Neural cell (in vitro differentiated cells): ENCODE data around the gene MSI1. TPM values are rescaled to one million over a fixed set of nuclear protein-coding genes. Genes with fewer than 3 reads are reported as not detected.

Experiments used
- H2AFZ ChIP-seq: fragments of 200-600, 300-800 bp; sonication (generic), shearing (Covaris generic); 2 replicates; pipeline ENCODE4 v1.6.0; 2014; ENCODE audit warnings: low read depth, mild to moderate bottlenecking, antibody characterized with exemption, low read length, moderate library complexity
- H3F3A ChIP-seq: fragments of 200-600 bp; shearing (Covaris generic); 2 replicates; pipeline ENCODE4 v1.6.1; 2016; ENCODE audit warnings: mild to moderate bottlenecking, moderate library complexity, mixed read lengths, antibody characterized with exemption, low read length; ENCODE audit not compliant: insufficient read depth, poor library complexity, severe bottlenecking
- H3K27ac ChIP-seq: fragments of 200-600, 300-800 bp; sonication (generic), shearing (Covaris generic); 2 replicates; pipeline ENCODE4 v1.5.1; 2014; ENCODE audit warnings: mild to moderate bottlenecking, low read length, moderate library complexity
- H3K27me3 ChIP-seq: fragments of 300-800, 200-600 bp; sonication (generic), shearing (Covaris generic); 2 replicates; pipeline ENCODE4 v1.6.0; 2014; ENCODE audit warnings: mild to moderate bottlenecking, low read depth, low read length, moderate library complexity; ENCODE audit not compliant: insufficient read depth
- H3K36me3 ChIP-seq: fragments of 300-800, 200-600 bp; sonication (generic), shearing (Covaris generic); 2 replicates; pipeline ENCODE4 v1.5.1; 2014; ENCODE audit warnings: mild to moderate bottlenecking, antibody characterized with exemption, low read length, moderate library complexity; ENCODE audit not compliant: insufficient read depth
- H3K4me2 ChIP-seq: fragments of 300-800, 200-600 bp; sonication (generic), shearing (Covaris generic); 2 replicates; pipeline ENCODE4 v1.6.0; 2014; ENCODE audit warnings: mild to moderate bottlenecking, low read length
- H3K4me3 ChIP-seq: fragments of 300-800, 200-600 bp; sonication (generic), shearing (Covaris generic); 2 replicates; pipeline ENCODE4 v1.5.1; 2014; ENCODE audit warnings: mild to moderate bottlenecking, low read length, moderate library complexity
- H3K79me2 ChIP-seq: fragments of 200-600 bp; shearing (Covaris generic); replicated peaks from 2 replicates; pipeline ENCODE4 v1.6.0; 2014; ENCODE audit warnings: mild to moderate bottlenecking, low read length, moderate library complexity; ENCODE audit not compliant: insufficient read depth
- H3K9ac ChIP-seq: fragments of 300-800, 200-600 bp; sonication (generic), shearing (Covaris generic); 2 replicates; pipeline ENCODE4 v1.6.1; 2016; ENCODE audit warnings: mild to moderate bottlenecking, low read length, mixed read lengths
- H3K9me2 ChIP-seq: fragments of 200-600 bp; shearing (Covaris generic); 2 replicates; pipeline ENCODE4 v1.6.1; 2016; ENCODE audit warnings: mild to moderate bottlenecking, low read length, mixed read lengths; ENCODE audit not compliant: insufficient read depth
- H3K9me3 ChIP-seq: fragments of 200-600, 300-800 bp; sonication (generic), shearing (Covaris generic); 2 replicates; pipeline ENCODE4 v1.6.1; 2016; ENCODE audit warnings: mild to moderate bottlenecking, mixed run types, low read length, moderate library complexity, mixed read lengths
- H4K20me1 ChIP-seq: fragments of 200-600 bp; shearing (Covaris generic); 2 replicates; pipeline ENCODE4 v1.6.1; 2016; ENCODE audit warnings: mild to moderate bottlenecking, mixed run types; ENCODE audit not compliant: insufficient read depth
- EP300 ChIP-seq: fragments of 450-650 bp; conservative IDR thresholded peaks from 2 replicates; pipeline ENCODE4 v1.6.1; 2014; ENCODE audit warnings: antibody characterized with exemption, mild to moderate bottlenecking, moderate library complexity; ENCODE audit not compliant: poor library complexity, severe bottlenecking
- EZH2 ChIP-seq: fragments of 200-600, 300-800 bp; shearing (Covaris generic), sonication (generic); IDR thresholded peaks from 2 replicates; pipeline ENCODE4 v1.6.1; 2014; ENCODE audit warnings: antibody characterized with exemption, low read length, borderline replicate concordance, mild to moderate bottlenecking; ENCODE audit not compliant: insufficient read depth, poor library complexity, severe bottlenecking
- MXI1 ChIP-seq: fragments of 450-650 bp; conservative IDR thresholded peaks from 2 replicates; pipeline ENCODE4 v1.6.1; 2014; ENCODE audit warnings: antibody characterized with exemption, mild to moderate bottlenecking; ENCODE audit not compliant: poor library complexity, severe bottlenecking
- POLR2AphosphoS5 ChIP-seq: IDR thresholded peaks from 2 replicates; pipeline ENCODE4 v1.6.1; 2012
- RAD21 ChIP-seq: fragments of 450-650 bp; conservative IDR thresholded peaks from 2 replicates; pipeline ENCODE4 v1.6.1; 2014; ENCODE audit warnings: antibody characterized with exemption, mild to moderate bottlenecking, moderate library complexity
- SMC3 ChIP-seq: fragments of 450-650 bp; conservative IDR thresholded peaks from 2 replicates; pipeline ENCODE4 v1.6.1; 2014; ENCODE audit warnings: antibody characterized with exemption, mild to moderate bottlenecking, moderate library complexity; ENCODE audit not compliant: poor library complexity
- TAF1 ChIP-seq: IDR thresholded peaks from 2 replicates; pipeline ENCODE4 v1.6.1; 2012; ENCODE audit warnings: low read depth
- polyA plus RNA-seq: library from polyadenylated mRNA; depleted of rRNA; stranded (reverse); fragments of >200 nt; gene quantifications from 2 replicates; pipeline ENCODE4 v1.2.3, GENCODE V29; 2014
- TF ChIP-seq, protein P1 (sequence below): fragments of 450-650 bp; IDR thresholded peaks from 2 replicates; pipeline ENCODE4 v1.5.1; 2014; ENCODE audit warnings: antibody characterized with exemption, mild to moderate bottlenecking, moderate library complexity; ENCODE audit not compliant: poor library complexity, severe bottlenecking
- TF ChIP-seq, protein P2 (sequence below): IDR thresholded peaks from 2 replicates; pipeline ENCODE4 v1.6.1; 2012; ENCODE audit warnings: borderline replicate concordance

Gene MSI1
- polyA plus RNA-seq, 1 donor from 2014 or later, result 7.5 TPM

DNA sequence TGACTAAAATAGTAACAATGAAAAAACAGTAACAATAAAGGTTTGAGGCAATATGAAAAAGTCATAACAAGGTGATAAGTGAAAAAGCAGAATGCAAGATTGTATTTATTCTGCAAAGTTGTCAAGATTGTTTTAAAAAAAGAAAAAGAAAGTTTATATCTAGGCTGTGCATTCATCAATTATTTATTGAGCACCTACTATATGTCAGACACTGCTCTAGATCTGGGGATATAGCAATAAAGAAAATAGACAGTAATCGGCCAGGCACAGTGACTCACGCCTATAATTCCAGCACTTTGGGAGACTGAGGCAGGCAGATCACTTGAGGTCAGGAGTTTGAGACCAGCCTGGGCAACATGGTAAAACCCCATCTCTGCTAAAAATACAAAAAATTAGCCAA, 45.2 kb downstream of the MSI1 start:
- Histone ChIP-seq H3K9me3 (no peaks in the 10 kb centered on the region), H4K20me1 (no peaks in the 10 kb centered on the region), H2AFZ (no peak overlapping the region), H3K4me2 (no peak overlapping the region), H3K9ac (no peak overlapping the region), H3K36me3 (no peaks in the 10 kb centered on the region), H3K9me2 (no peaks in the 10 kb centered on the region), H3K79me2 (no peaks in the 10 kb centered on the region), H3K4me3 (no peak overlapping the region), H3F3A (no peaks in the 10 kb centered on the region), H3K27ac (no peak overlapping the region), H3K27me3 (no peaks in the 10 kb centered on the region)
- TF ChIP-seq TAF1 (no peak), EZH2 (no peak), MXI1 (no peak), EP300 (no peak), SMC3 (no peak), RAD21 (no peak), POLR2AphosphoS5 (no peak)
- TF ChIP-seq, protein P1, sequence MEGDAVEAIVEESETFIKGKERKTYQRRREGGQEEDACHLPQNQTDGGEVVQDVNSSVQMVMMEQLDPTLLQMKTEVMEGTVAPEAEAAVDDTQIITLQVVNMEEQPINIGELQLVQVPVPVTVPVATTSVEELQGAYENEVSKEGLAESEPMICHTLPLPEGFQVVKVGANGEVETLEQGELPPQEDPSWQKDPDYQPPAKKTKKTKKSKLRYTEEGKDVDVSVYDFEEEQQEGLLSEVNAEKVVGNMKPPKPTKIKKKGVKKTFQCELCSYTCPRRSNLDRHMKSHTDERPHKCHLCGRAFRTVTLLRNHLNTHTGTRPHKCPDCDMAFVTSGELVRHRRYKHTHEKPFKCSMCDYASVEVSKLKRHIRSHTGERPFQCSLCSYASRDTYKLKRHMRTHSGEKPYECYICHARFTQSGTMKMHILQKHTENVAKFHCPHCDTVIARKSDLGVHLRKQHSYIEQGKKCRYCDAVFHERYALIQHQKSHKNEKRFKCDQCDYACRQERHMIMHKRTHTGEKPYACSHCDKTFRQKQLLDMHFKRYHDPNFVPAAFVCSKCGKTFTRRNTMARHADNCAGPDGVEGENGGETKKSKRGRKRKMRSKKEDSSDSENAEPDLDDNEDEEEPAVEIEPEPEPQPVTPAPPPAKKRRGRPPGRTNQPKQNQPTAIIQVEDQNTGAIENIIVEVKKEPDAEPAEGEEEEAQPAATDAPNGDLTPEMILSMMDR, result no peak
- TF ChIP-seq, protein P2, sequence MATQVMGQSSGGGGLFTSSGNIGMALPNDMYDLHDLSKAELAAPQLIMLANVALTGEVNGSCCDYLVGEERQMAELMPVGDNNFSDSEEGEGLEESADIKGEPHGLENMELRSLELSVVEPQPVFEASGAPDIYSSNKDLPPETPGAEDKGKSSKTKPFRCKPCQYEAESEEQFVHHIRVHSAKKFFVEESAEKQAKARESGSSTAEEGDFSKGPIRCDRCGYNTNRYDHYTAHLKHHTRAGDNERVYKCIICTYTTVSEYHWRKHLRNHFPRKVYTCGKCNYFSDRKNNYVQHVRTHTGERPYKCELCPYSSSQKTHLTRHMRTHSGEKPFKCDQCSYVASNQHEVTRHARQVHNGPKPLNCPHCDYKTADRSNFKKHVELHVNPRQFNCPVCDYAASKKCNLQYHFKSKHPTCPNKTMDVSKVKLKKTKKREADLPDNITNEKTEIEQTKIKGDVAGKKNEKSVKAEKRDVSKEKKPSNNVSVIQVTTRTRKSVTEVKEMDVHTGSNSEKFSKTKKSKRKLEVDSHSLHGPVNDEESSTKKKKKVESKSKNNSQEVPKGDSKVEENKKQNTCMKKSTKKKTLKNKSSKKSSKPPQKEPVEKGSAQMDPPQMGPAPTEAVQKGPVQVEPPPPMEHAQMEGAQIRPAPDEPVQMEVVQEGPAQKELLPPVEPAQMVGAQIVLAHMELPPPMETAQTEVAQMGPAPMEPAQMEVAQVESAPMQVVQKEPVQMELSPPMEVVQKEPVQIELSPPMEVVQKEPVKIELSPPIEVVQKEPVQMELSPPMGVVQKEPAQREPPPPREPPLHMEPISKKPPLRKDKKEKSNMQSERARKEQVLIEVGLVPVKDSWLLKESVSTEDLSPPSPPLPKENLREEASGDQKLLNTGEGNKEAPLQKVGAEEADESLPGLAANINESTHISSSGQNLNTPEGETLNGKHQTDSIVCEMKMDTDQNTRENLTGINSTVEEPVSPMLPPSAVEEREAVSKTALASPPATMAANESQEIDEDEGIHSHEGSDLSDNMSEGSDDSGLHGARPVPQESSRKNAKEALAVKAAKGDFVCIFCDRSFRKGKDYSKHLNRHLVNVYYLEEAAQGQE, result no peak

DNA sequence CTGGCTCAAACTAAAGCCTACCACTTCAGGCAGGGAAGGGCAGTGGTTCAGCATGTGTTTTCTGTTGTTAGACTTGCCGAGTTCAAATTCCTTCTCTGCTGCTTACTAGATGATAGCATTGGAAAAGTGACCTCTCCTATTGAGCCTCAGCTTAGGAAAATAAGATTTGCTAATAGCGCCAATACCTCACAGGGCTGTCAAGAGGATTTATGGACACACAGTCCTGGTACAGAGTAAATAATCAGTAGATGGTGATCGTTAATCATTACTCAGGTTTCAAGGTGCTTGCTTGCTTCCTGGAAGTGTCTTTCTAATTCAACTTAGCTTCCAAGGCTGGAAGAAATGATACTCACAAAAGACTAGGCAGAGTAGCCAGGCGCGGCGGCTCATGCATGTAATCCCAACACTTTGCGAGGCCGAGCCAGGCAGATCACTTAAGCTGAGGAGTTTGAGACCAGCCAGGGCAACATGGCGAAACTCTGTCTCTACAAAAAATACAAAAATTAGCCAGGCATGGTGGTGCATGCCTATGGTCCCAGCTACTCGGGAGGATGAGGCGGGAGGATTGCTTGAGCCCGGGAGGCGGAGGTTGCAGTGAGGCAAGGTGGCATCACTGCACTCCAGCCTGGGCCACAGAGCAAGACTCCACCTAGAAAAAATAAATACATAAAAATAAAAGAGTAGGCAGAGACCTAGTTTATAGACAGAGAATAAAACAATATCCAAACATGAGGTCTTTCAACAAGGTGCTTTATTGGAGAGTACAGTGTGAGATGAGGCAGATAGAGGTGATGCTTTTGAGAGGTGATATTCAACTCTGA, 47.4 kb downstream of the MSI1 start:
- Histone ChIP-seq H3K27me3 (no peaks in the 10 kb centered on the region), H4K20me1 (no peaks in the 10 kb centered on the region), H3K4me2 (no peak overlapping the region), H3K4me3 (no peak overlapping the region), H3K36me3 (no peaks in the 10 kb centered on the region), H3F3A (no peaks in the 10 kb centered on the region), H3K79me2 (no peaks in the 10 kb centered on the region), H3K27ac (no peak overlapping the region), H3K9ac (no peak overlapping the region), H2AFZ (no peak overlapping the region), H3K9me2 (no peaks in the 10 kb centered on the region), H3K9me3 (no peaks in the 10 kb centered on the region)
- TF ChIP-seq EZH2, result no peak
- no peak for TF ChIP-seq EP300
- TF ChIP-seq, protein P1, result no peak
- no peak for TF ChIP-seq SMC3
- TF ChIP-seq, protein P2, result no peak
- no peak for TF ChIP-seq TAF1
- no peak for TF ChIP-seq POLR2AphosphoS5
- no peak for TF ChIP-seq RAD21
- TF ChIP-seq MXI1, result no peak
